ENCODE data around the gene NXPH2.

DNA sequence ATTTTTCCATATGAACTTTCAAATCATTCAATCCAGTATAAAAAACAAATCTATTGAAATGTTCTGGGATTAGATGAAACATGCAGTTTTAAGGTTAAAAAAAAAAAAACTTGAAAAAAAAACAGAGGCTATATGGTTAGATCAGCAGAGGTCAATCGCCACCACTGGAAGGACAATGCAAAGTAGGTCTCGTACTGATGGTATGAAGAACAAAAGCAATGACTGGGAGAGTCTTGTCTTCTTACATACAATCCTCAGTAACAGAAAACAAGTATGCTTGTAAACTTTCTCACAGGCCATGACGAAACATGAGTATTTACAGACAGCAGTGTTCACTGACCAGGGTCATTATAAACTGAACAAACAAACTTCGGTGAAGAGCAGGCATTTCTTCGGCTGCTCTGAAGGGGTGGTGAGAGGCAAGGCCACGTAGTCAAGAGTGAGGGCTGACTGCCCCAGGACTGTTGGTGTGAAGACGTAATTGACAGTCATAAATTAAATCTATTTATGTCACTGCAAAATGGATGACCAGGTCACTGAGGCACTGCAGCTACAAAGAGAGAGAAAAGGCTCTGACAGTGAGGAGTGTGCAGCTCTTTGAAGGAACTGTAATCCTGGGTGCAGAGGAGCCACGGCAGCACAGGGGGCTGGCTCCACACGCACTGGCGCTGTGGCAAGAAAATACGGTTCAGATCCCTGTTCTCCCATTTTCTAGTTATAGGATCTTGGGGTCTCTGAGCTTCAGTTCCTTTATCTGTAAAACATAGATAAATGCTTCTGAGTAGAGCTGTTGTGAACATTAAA is 60.0 kb downstream of the NXPH2 start:
- TF ChIP-seq POLR2AphosphoS5 (IDR thresholded peaks at IDR 0.05; ENCODE audit: low read depth, low read length) (no peak), SIN3A (IDR thresholded peaks at IDR 0.05; ENCODE audit: borderline replicate concordance, insufficient read depth, low read length) (no peak)
- TF ChIP-seq, protein P1, sequence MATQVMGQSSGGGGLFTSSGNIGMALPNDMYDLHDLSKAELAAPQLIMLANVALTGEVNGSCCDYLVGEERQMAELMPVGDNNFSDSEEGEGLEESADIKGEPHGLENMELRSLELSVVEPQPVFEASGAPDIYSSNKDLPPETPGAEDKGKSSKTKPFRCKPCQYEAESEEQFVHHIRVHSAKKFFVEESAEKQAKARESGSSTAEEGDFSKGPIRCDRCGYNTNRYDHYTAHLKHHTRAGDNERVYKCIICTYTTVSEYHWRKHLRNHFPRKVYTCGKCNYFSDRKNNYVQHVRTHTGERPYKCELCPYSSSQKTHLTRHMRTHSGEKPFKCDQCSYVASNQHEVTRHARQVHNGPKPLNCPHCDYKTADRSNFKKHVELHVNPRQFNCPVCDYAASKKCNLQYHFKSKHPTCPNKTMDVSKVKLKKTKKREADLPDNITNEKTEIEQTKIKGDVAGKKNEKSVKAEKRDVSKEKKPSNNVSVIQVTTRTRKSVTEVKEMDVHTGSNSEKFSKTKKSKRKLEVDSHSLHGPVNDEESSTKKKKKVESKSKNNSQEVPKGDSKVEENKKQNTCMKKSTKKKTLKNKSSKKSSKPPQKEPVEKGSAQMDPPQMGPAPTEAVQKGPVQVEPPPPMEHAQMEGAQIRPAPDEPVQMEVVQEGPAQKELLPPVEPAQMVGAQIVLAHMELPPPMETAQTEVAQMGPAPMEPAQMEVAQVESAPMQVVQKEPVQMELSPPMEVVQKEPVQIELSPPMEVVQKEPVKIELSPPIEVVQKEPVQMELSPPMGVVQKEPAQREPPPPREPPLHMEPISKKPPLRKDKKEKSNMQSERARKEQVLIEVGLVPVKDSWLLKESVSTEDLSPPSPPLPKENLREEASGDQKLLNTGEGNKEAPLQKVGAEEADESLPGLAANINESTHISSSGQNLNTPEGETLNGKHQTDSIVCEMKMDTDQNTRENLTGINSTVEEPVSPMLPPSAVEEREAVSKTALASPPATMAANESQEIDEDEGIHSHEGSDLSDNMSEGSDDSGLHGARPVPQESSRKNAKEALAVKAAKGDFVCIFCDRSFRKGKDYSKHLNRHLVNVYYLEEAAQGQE (IDR thresholded peaks at IDR 0.05; ENCODE audit: insufficient read depth in 1 of 2, low read depth in 2 of 2, low read length in 2 of 2), result no peak

Data from PFSK-1 (cell line).